ENCODE measurements around the gene XPO4. TPM values are rescaled to one million over a fixed set of nuclear protein-coding genes. Genes with fewer than 3 reads are reported as not detected.

Gene XPO4
- total and polyA plus RNA-seq, 5 donors from 2014 or later: 4.4 to 26.3 (median 8.1) TPM

GRCh38 chr13:20826843-20827560, 75.5 kb downstream of the XPO4 start:
- H3K27ac ChIP-seq (ENCODE audit: insufficient read depth, low read length, poor library complexity, severe bottlenecking): no peak overlapping the region
- H3K4me3 ChIP-seq (ENCODE audit: low read depth, low read length): no peak overlapping the region
- Mint-ChIP-seq H3K4me3 (no peak overlapping the region), H3K36me3 (no peaks in the 10 kb centered on the region), H3K9me3 (no peaks in the 10 kb centered on the region), H3K27ac (no peak overlapping the region), H3K27me3 (no peaks in the 10 kb centered on the region), H3K4me1 (peaks cover 9 to 19% (median 15%) of the 10 kb centered on the region in 4 donors)
- H3K4me1 ChIP-seq (ENCODE audit: control insufficient read depth, insufficient read depth, low read length, poor library complexity, severe bottlenecking): peaks cover 3% of the 10 kb centered on the region
- ATAC-seq (ENCODE audit: low read depth in 2 of 2) (no peak), DNase-seq (no peak)
- H3K27me3 ChIP-seq (ENCODE audit: control insufficient read depth, insufficient read depth, low read length): no peaks in the 10 kb centered on the region
- H3K36me3 ChIP-seq (ENCODE audit: control insufficient read depth, insufficient read depth, low read length): peaks cover 3% of the 10 kb centered on the region
- H3K9me3 ChIP-seq (ENCODE audit: control insufficient read depth in 2 of 2, low read length in 2 of 2): no peaks in the 10 kb centered on the region

GRCh38 chr13:20826301-20826700, 76.2 kb downstream of the XPO4 start:
- H3K4me3 Mint-ChIP-seq: no peak overlapping the region
- peaks cover 4% of the 10 kb centered on the region for H3K36me3 Mint-ChIP-seq
- Histone ChIP-seq H3K9me3 (ENCODE audit: control insufficient read depth in 2 of 2, low read length in 2 of 2) (no peaks in the 10 kb centered on the region), H3K4me1 (ENCODE audit: control insufficient read depth, insufficient read depth, low read length, poor library complexity, severe bottlenecking) (peaks cover 3% of the 10 kb centered on the region), H3K27ac (ENCODE audit: insufficient read depth, low read length, poor library complexity, severe bottlenecking) (no peak overlapping the region), H3K36me3 (ENCODE audit: control insufficient read depth, insufficient read depth, low read length) (peaks cover 3% of the 10 kb centered on the region), H3K27me3 (ENCODE audit: control insufficient read depth, insufficient read depth, low read length) (no peaks in the 10 kb centered on the region), H3K4me3 (ENCODE audit: low read depth, low read length) (no peak overlapping the region)
- no peaks in the 10 kb centered on the region for H3K27me3 Mint-ChIP-seq
- H3K27ac Mint-ChIP-seq: no peak overlapping the region
- no peaks in the 10 kb centered on the region for H3K9me3 Mint-ChIP-seq
- ATAC-seq (ENCODE audit: low read depth in 2 of 2) (no peak), DNase-seq (no peak)
- peaks cover 9 to 19% (median 13%) of the 10 kb centered on the region in 4 donors for H3K4me1 Mint-ChIP-seq

- Mint-ChIP-seq H3K9me3 (no peaks in the 10 kb centered on the region), H3K27me3 (no peaks in the 10 kb centered on the region)
Measured at GRCh38 chr13:20825477-20825875, 77.1 kb downstream of the XPO4 start.

GRCh38 chr13:20824762-20825476, 77.6 kb downstream of the XPO4 start:
- no peak for DNase-seq
- Mint-ChIP-seq H3K27ac (no peak overlapping the region), H3K4me1 (peaks cover 11 to 25% (median 14%) of the 10 kb centered on the region in 4 donors), H3K4me3 (no peak overlapping the region), H3K36me3 (peaks cover 9% of the 10 kb centered on the region), H3K27me3 (no peaks in the 10 kb centered on the region), H3K9me3 (no peaks in the 10 kb centered on the region)
- ATAC-seq (ENCODE audit: low read depth in 2 of 2): no peak
- peaks cover 9% of the 10 kb centered on the region for H3K36me3 ChIP-seq (ENCODE audit: control insufficient read depth, insufficient read depth, low read length)
- no peaks in the 10 kb centered on the region for H3K9me3 ChIP-seq (ENCODE audit: control insufficient read depth in 2 of 2, low read length in 2 of 2)
- H3K4me1 ChIP-seq (ENCODE audit: control insufficient read depth, insufficient read depth, low read length, poor library complexity, severe bottlenecking): peaks cover 3% of the 10 kb centered on the region
- H3K4me3 ChIP-seq (ENCODE audit: low read depth, low read length): no peak overlapping the region
- H3K27me3 ChIP-seq (ENCODE audit: control insufficient read depth, insufficient read depth, low read length): no peaks in the 10 kb centered on the region
- H3K27ac ChIP-seq (ENCODE audit: insufficient read depth, low read length, poor library complexity, severe bottlenecking): no peak overlapping the region

More at GRCh38 chr13:20825477-20825875, 77.1 kb downstream of the XPO4 start:
- peaks cover 5% of the 10 kb centered on the region for H3K36me3 ChIP-seq (ENCODE audit: control insufficient read depth, insufficient read depth, low read length)
- ATAC-seq (ENCODE audit: low read depth in 2 of 2): no peak
- H3K27ac ChIP-seq (ENCODE audit: insufficient read depth, low read length, poor library complexity, severe bottlenecking): no peak overlapping the region
- H3K27me3 ChIP-seq (ENCODE audit: control insufficient read depth, insufficient read depth, low read length): no peaks in the 10 kb centered on the region
- H3K4me1 ChIP-seq (ENCODE audit: control insufficient read depth, insufficient read depth, low read length, poor library complexity, severe bottlenecking): peaks cover 3% of the 10 kb centered on the region
- H3K4me3 ChIP-seq (ENCODE audit: low read depth, low read length): no peak overlapping the region
- no peak overlapping the region for H3K4me3 Mint-ChIP-seq
- no peak overlapping the region for H3K27ac Mint-ChIP-seq
- peaks cover 12 to 22% (median 14%) of the 10 kb centered on the region in 4 donors for H3K4me1 Mint-ChIP-seq
- DNase-seq: no peak
- no peaks in the 10 kb centered on the region for H3K9me3 ChIP-seq (ENCODE audit: control insufficient read depth in 2 of 2, low read length in 2 of 2)
- peaks cover 8% of the 10 kb centered on the region for H3K36me3 Mint-ChIP-seq

GRCh38 chr13:20823071-20823470, 79.5 kb downstream of the XPO4 start:
- no peak overlapping the region for H3K4me3 Mint-ChIP-seq
- no peaks in the 10 kb centered on the region for H3K9me3 Mint-ChIP-seq
- Histone ChIP-seq H3K4me3 (ENCODE audit: low read depth, low read length) (no peak overlapping the region), H3K27ac (ENCODE audit: insufficient read depth, low read length, poor library complexity, severe bottlenecking) (no peak overlapping the region), H3K9me3 (ENCODE audit: control insufficient read depth in 2 of 2, low read length in 2 of 2) (no peaks in the 10 kb centered on the region), H3K27me3 (ENCODE audit: control insufficient read depth, insufficient read depth, low read length) (no peaks in the 10 kb centered on the region), H3K4me1 (ENCODE audit: control insufficient read depth, insufficient read depth, low read length, poor library complexity, severe bottlenecking) (no peaks in the 10 kb centered on the region), H3K36me3 (ENCODE audit: control insufficient read depth, insufficient read depth, low read length) (peaks cover 10% of the 10 kb centered on the region)
- no peaks in the 10 kb centered on the region for H3K27me3 Mint-ChIP-seq
- H3K36me3 Mint-ChIP-seq: peaks cover 12% of the 10 kb centered on the region
- no peak for ATAC-seq (ENCODE audit: low read depth in 2 of 2)
- no peak for DNase-seq
- H3K27ac Mint-ChIP-seq: no peak overlapping the region
- H3K4me1 Mint-ChIP-seq: peaks cover 4 to 17% (median 9%) of the 10 kb centered on the region in 4 donors

GRCh38 chr13:20822406-20822805, 80.1 kb downstream of the XPO4 start:
- H3K4me3 Mint-ChIP-seq: no peak overlapping the region
- Histone ChIP-seq H3K36me3 (ENCODE audit: control insufficient read depth, insufficient read depth, low read length) (peaks cover 12% of the 10 kb centered on the region), H3K4me3 (ENCODE audit: low read depth, low read length) (no peak overlapping the region), H3K9me3 (ENCODE audit: control insufficient read depth in 2 of 2, low read length in 2 of 2) (no peaks in the 10 kb centered on the region), H3K4me1 (ENCODE audit: control insufficient read depth, insufficient read depth, low read length, poor library complexity, severe bottlenecking) (no peaks in the 10 kb centered on the region), H3K27me3 (ENCODE audit: control insufficient read depth, insufficient read depth, low read length) (no peaks in the 10 kb centered on the region), H3K27ac (ENCODE audit: insufficient read depth, low read length, poor library complexity, severe bottlenecking) (no peak overlapping the region)
- H3K9me3 Mint-ChIP-seq: no peaks in the 10 kb centered on the region
- no peak overlapping the region for H3K27ac Mint-ChIP-seq
- DNase-seq: no peak
- H3K27me3 Mint-ChIP-seq: no peaks in the 10 kb centered on the region
- ATAC-seq (ENCODE audit: low read depth in 2 of 2): no peak
- peaks cover 14% of the 10 kb centered on the region for H3K36me3 Mint-ChIP-seq
- peaks cover 4 to 17% (median 12%) of the 10 kb centered on the region in 4 donors for H3K4me1 Mint-ChIP-seq

- ATAC-seq (ENCODE audit: low read depth in 2 of 2) (no peak), DNase-seq (no peak)
- Mint-ChIP-seq H3K4me1 (peaks cover 4 to 20% (median 10%) of the 10 kb centered on the region in 4 donors), H3K36me3 (peaks cover 18% of the 10 kb centered on the region), H3K4me3 (no peak overlapping the region), H3K27ac (no peak overlapping the region), H3K27me3 (no peaks in the 10 kb centered on the region), H3K9me3 (peaks cover 0 to 1% (median 0%) of the 10 kb centered on the region in 7 donors)
- no peaks in the 10 kb centered on the region for H3K27me3 ChIP-seq (ENCODE audit: control insufficient read depth, insufficient read depth, low read length)
- peaks cover 14% of the 10 kb centered on the region for H3K36me3 ChIP-seq (ENCODE audit: control insufficient read depth, insufficient read depth, low read length)
- no peak overlapping the region for H3K27ac ChIP-seq (ENCODE audit: insufficient read depth, low read length, poor library complexity, severe bottlenecking)
- no peaks in the 10 kb centered on the region for H3K9me3 ChIP-seq (ENCODE audit: control insufficient read depth in 2 of 2, low read length in 2 of 2)
- no peaks in the 10 kb centered on the region for H3K4me1 ChIP-seq (ENCODE audit: control insufficient read depth, insufficient read depth, low read length, poor library complexity, severe bottlenecking)
- no peak overlapping the region for H3K4me3 ChIP-seq (ENCODE audit: low read depth, low read length)
Measured at GRCh38 chr13:20819715-20820114, 82.8 kb downstream of the XPO4 start.
